Stimulated activated CD8-positive, alpha-beta memory T cell treated with anti-CD3 and anti-CD28 coated beads, Interleukin-15, amount 100 ng/mL, for 4 hours (primary cell): ENCODE results near the gene RFNG.

Experiments
- DNase-seq, 2 donors: peaks; one replicate each; pipeline ENCODE4 v3.0.0-alpha.2; 2020; ENCODE audit warnings: low read depth in 2 of 2

The RFNG gene

DNA sequence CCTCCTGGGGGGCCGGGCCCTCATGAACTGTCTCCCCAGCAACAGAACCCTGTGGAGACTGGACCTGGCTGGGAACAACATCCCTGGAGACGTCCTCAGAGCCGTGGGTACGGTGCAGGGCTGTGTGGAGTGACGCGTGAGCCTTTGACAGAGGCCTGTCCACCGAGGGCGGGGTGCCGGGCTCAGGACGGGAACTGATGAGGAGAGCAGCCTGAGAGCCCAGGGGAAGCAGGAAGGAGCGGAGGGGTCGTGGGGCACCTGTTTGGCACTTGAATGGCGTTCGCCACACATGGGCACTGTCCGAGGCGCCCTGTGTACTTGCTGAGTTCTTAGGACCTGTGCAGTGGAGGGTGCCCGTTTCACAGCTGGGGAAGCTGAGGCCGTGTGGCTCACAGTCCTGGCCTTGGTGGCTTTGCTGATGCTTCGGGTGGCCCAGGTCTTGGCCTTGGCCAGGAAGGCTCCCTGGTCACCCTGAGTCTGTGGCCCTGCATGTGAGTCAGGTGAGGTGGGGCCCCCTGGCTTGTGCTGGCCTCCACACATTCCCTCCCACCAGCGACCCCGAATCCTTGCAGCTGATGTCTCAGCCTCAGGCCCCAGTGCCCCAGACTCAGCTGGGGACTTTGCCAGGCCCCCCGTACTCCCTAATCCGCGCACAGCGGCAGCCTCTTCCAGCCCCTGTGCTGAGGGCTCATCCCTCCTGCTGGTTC is 26.1 kb downstream of the RFNG start:
- DNase-seq, result no peak

- DNase-seq, result no peak
These were observed 26.8 kb downstream of the RFNG start for GRCh38 chr17:82024859-82025258.

DNA sequence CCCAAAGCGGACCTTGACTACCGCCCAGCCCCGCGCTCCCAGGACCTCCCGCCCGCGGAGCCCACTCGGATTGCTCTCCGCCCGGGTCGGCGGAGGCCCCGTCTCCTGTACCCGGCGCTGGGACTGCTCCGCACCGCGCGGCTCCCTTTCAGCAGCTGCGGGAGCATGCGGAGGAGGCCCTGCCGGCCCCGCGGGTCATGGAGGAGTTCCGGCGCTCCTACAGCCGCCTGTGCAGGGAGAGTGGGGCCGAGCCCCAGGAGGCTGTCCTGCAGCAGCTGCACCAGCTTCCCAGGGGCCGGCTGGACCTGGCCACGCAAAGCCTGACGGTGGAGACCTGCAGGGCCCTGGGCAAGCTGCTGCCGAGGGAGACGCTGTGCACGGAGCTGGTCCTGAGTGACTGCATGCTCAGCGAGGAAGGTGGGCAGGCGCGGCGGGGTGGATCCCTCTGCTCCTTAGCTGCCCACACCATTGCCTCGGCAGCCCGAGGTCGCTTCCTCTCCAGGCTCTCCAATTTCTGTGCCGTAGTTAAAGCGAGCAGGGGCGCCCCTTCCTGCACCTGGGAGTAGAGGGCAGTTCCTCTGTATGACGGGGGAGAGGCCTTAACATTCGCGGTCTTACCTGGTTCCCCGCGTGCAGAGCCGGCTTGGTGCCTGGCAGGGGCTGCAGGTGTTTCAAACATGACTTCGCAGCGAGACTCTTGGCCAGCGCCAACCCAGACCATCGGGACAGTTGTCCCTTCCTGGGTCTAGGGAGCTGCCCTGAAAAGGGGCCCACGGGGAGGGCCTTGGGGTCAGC is 28.0 kb downstream of the RFNG start:
- DNase-seq, result no peak

GRCh38 chr17:82022981-82023446 is 28.6 kb downstream of the RFNG start, which contains the start of gene LRRC45:
TSS of gene LRRC45 (plus strand) at chr17:82023305. CDS start at chr17:82023644, 339 bp downstream.
- peak; percentile 99 to 100 for DNase-seq

- DNase-seq, result no peak
These were observed 29.2 kb downstream of the RFNG start, which contains the start of gene CENPX for GRCh38 chr17:82022310-82022980. TSS of gene CENPX (minus strand) at chr17:82022878. CDS start at chr17:82022861, 17 bp downstream.

- no peak for DNase-seq
These were observed 29.7 kb downstream of the RFNG start for GRCh38 chr17:82021900-82022309.

- DNase-seq, result no peak
These were observed 30.3 kb downstream of the RFNG start for GRCh38 chr17:82021107-82021899.

DNA sequence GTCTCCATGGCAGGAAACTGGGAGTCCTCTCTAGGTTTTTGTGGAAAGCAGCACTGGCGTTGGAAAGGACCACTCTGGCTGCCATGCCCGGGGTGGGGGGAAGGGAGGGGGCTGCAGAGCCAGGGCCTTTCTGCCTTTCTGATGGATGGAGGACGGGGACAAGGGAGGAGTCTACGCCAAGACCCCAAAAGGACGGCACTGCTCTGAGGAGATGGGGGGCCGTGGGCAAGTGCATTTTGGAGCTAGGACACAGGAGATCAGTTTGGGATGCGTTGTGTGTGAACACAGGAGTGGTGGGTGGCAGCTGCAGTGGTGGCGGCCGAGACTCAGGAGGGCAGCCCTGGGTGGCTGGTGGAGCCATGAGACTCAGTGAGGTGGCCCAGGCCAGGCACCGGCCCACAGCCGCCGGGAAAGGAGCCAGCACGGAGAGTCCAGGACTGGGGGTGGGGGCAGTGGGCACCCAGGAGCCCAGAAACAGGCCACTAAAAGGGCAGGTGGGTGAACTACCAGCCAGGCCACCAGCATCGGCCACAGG is 31.0 kb downstream of the RFNG start:
- no peak for DNase-seq

GRCh38 chr17:82019690-82020571 is 31.7 kb downstream of the RFNG start:
- no peak for DNase-seq

DNA sequence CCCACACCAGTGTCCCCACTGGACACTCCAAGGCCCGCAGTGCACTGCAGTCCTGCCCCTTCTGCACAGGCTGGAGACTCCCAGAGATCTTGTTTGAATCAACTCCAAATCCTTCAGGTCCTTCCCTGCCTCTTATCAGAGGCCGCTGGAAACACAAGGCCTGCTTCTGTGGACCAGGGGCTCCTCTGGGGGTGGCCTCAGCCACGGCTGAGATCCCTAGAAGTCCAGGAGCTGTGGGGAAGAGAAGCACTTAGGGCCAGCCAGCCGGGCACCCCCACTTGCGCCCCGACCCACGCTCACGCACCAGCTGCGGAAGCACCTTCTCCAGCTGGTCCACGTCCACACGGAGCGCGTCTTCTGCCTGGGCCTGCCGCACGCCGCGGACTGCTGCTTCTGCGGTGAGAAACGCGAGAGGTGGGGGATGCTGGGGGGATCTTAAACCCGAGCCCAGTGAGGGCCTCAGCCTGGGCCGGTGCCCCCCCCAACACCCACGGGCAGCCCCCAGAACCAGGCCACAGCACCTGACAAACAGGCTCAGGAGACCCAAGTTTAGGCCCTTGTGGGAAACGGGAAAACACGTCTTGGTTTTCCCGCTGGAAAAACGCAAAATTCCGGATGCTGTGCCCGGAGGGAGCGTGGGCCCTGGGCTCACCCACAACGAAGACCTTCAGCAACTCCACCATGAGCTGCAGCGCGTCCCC is 32.5 kb downstream of the RFNG start:
- DNase-seq, result no peak

DNA sequence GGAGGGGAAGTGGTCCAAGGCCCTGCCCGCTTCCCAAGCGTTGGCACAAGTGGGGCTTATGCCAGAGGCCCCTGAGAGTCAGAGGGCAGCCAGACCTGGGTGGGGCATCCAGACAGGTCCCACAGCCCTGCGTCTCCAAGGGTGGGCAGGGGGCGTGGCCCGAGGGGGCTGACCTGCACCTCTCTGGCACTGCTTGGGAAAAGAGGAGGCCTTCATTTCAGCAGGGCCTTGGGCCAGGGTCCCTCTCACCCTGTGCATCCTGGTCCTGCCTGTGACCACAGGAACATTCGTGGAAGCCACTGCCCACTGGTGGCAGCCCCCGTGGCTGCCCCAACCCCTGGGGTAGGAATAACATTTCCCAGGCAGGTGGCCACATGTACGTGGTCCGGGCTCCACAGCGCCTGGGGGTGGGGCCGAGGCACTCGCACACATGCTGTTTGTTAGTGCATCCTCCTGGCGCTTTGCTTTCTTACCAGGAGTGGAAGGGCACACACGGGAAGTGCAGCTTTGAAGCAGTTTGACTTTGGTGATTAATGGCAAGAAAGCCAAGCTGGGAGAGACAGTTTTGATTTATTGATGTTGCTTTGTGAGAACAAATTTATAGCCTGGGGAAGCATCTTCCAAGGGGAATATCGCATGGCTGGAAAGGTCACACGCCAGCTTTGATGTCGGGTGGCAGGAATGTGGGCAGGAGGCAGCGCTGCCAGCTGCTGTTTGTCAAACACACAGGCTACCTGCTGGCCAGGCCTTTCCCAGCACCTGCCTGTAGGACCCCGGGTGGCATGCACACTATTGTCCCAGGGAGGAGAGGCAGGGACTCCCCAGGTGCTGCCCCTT is 33.2 kb downstream of the RFNG start:
- no peak for DNase-seq

- no peak for DNase-seq
These were observed 33.9 kb downstream of the RFNG start for GRCh38 chr17:82017612-82018151.

- no peak for DNase-seq
These were observed 34.6 kb downstream of the RFNG start for GRCh38 chr17:82016875-82017459.

GRCh38 chr17:82016061-82016874 is 35.3 kb downstream of the RFNG start:
- DNase-seq, result no peak

DNA sequence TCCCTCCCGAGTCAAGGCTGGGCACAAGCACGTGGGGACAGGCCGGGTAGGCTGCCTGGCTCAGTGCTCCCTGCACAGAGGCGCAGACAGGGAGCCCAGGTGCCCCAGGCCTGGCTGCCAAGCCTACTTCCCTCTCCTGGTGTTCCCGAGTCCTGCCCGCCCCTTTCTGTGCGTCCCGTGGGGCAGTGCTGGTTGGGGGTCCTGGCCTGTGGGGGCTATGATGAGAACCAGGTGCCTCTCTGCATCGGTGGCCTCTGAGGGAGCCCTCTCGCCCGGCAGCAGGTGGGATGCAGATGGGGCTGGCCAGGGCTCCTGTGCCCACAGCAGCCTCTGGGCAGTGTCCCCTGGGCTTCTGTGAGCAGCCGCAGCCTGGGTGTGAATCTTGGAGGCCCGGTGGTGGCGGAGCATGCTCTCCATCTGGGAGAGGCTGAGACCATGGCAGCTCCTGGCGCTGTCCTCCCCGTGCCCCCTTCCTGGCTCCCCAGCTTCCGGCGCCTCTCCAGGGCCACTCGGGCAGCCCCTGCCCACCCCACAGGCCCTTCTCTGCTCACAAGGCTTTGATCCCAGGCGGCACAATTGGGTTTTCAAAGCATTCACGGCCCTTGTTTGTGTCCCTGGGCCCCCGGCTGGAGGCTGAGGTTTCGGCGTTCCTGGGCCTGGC is 36.2 kb downstream of the RFNG start:
- DNase-seq, result no peak

- DNase-seq, result no peak
These were observed 36.7 kb downstream of the RFNG start for GRCh38 chr17:82014971-82015310.

DNA sequence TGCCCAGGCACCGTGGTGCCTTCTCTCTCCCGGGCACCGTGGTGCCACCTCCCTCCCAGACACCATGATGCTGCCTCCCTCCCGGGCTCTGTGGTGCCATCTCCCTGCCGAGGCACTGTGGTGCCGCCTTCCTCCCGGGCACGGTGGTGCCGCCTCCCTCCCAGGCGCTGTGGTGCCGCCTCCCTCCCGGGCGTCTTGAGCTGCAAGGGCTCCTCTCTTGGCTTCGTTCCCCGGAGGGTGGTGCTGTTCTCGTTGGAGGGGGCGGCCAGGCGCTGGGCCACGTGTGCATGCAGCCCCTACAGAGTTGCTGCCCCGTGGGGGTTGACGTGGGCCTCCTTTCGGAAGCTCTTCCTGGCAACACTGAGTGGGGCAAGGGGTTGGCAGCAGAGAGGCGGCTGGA is 37.2 kb downstream of the RFNG start:
- DNase-seq, result no peak
